GM23248 (cell line): ENCODE measurements around the gene SNX15.

Experiments
- EZH2 ChIP-seq: fragments of 200-600 bp; sonication (generic); IDR thresholded peaks from 2 replicates; pipeline ENCODE4 v1.6.1; 2018; ENCODE audit warnings: antibody characterized with exemption, mild to moderate bottlenecking; ENCODE audit not compliant: insufficient read depth, poor library complexity, severe bottlenecking
- EZH2phosphoT487 ChIP-seq: fragments of 200-600 bp; sonication (generic); IDR thresholded peaks from 2 replicates; pipeline ENCODE4 v1.6.1; 2018; ENCODE audit warnings: antibody characterized with exemption, moderate library complexity, mild to moderate bottlenecking, low read depth; ENCODE audit not compliant: insufficient read depth

DNA sequence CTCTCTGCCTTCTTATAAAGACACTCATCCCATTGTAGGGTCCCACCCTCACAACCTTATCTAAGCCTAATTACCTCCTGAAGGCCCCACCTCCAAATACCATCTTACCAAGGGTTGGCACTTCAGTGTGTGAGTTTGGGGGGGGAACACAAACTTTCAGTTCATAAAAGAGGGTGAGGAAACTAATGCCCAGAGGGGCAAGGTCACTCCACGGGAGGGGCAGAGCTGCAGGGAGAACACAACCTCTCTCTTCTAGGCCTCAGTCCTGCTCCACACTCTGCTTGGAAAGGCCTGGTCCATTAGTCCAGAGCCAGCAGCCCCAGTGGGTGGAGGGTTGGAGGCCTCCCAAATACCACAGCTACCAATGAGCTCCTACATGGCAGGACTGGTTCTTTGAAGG, 27.8 kb upstream of the SNX15 start:
- TF ChIP-seq EZH2 (no peak), EZH2phosphoT487 (no peak)
